ENCODE results near the gene OR11H1.
"Not testable (repeated sequence)": the region's sequence is repeated elsewhere in the genome, so short reads cannot be mapped to it uniquely, and the experiment has no call there.

The OR11H1 gene

DNA sequence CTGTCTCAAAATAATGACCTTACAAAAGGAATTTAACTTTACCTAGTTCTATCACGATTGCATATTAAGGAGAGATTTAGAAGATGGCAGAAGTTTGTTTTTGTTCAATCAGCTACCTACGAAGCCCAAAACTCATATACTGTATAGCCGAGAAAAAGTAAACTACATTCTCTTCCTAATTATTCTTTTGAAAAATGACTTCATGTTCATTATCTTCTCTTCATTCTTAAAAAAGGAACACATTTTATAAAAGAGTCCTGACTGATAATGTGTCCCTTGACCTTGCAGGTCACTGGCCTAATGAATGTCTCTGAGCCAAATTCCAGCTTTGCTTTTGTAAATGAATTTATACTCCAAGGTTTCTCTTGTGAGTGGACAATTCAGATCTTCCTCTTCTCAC, at the start of gene OR11H1:
TSS of gene OR11H1 (plus strand) at position 301 of the 400 bp plus-strand sequence. CDS start at position 301, 0 bp downstream.
- DNase-seq, result not testable (repeated sequence)

DNA sequence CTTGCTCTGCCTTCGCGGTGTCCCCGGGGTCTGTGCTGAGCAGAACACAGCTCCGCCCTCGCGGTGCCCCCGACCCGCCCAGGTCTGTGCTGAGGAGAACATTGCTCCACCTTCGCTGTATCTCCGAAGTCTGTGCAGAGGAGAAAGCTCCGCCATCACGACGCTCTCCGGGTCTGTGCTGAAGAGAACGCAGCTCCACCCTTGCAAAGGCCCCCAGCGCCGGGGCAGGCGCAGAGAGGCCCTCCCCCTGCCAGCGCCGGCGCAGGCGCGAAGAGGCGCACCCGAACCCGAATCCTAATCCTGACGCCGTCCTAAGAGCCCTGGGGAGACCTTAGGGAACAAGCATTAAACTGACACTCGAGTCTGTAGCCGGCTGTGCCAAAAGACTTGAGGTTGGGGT, 18.0 kb upstream of the OR11H1 start:
- not testable (repeated sequence) for DNase-seq

DNA sequence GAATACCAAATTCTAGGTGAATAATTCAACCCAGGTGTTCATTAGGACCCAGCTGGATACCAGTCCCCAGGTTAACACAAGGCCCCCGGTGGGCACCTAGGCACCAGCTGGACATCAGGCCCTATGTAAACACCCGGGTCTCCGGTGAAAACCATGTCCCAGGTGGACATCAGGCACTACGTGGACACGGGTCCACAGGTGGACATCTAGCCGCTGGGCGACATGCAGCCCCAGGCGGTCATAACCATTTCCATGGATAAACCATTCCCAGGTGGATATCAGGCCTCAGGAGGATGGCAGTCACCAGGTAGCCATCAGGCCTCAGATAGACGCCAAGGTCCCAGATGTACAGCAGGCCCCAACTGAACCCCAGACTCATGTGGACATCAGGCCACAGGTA, 12.1 kb upstream of the OR11H1 start:
- DNase-seq, result not testable (repeated sequence)

DNA sequence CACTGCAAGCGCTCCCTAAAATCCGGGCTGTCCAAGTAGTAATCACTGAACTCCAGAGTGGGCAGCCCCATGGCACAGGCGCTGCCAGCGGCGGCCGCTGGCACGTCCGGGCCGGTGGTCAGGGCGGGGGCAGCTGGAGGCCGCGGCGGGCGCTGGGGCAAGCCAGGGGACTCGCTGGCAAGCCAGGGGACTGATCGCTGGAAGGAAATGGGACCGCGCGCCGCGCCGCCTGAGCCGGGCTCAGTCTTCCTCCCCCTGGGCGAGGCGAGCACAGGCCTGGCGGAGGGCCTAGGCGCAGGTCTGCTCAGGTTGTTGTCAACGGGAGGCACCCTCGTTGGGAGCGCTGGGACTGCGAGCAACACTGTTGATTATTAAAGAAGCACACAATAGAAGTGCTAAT, 25.8 kb downstream of the OR11H1 start:
- DNase-seq, result not testable (repeated sequence)

GRCh38 chr22:15563461-15563860, 35.5 kb downstream of the OR11H1 start:
- DNase-seq, result not testable (repeated sequence)

- DNase-seq, result not testable (repeated sequence)
These were observed 37.1 kb downstream of the OR11H1 start for GRCh38 chr22:15565063-15565462.

Measured in DMS79 (cell line).